A204.1 (cell line): ENCODE data around the gene MMP17.

Experiments
- FAIRE-seq: peaks from 2 replicates; lab custom pipeline; 2012; peaks lifted over from hg19 to GRCh38; lab: Jason Lieb, UNC

Gene MMP17

GRCh38 chr12:131895640-131896079, 67.5 kb downstream of the MMP17 start:
- no peak for FAIRE-seq

- FAIRE-seq, result no peak
These were observed 68.1 kb downstream of the MMP17 start for GRCh38 chr12:131896080-131896810.

- no peak for FAIRE-seq
These were observed 68.6 kb downstream of the MMP17 start for GRCh38 chr12:131896811-131897270.

GRCh38 chr12:131897276-131897675, 69.1 kb downstream of the MMP17 start:
- FAIRE-seq, result no peak

GRCh38 chr12:131897875-131898274, 69.7 kb downstream of the MMP17 start:
- FAIRE-seq, result no peak

GRCh38 chr12:131900397-131900796, 72.2 kb downstream of the MMP17 start:
- no peak for FAIRE-seq
